Chondrocyte (in vitro differentiated cells): ENCODE data around the gene UQCRC1. TPM values are rescaled to one million over a fixed set of nuclear protein-coding genes. Genes with fewer than 3 reads are reported as not detected.

Experiments used
- DNase-seq: peaks from one replicate; pipeline ENCODE4 v3.0.0; 2021; ENCODE audit warnings: mixed read lengths, low spot score
- H3K27ac Mint-ChIP-seq: one replicate; pipeline ENCODE4 v1.8.0; 2021; ENCODE audit warnings: mild to moderate bottlenecking, moderate library complexity, mixed read lengths; ENCODE audit not compliant: unreplicated experiment
- H3K27me3 Mint-ChIP-seq: 2 replicates; pipeline ENCODE4 v1.8.0; 2021; ENCODE audit warnings: low read depth, mixed read lengths
- H3K36me3 Mint-ChIP-seq: 2 replicates; pipeline ENCODE4 v1.8.0; 2021; ENCODE audit warnings: low read depth, mixed read lengths
- H3K4me1 Mint-ChIP-seq: 2 replicates; pipeline ENCODE4 v1.8.0; 2021; ENCODE audit warnings: low read depth, mild to moderate bottlenecking, mixed read lengths
- H3K4me3 Mint-ChIP-seq: one replicate; pipeline ENCODE4 v1.8.0; 2021; ENCODE audit warnings: mild to moderate bottlenecking, moderate library complexity, mixed read lengths; ENCODE audit not compliant: unreplicated experiment
- H3K9me3 Mint-ChIP-seq: 2 replicates; pipeline ENCODE4 v1.8.0; 2021; ENCODE audit warnings: low read depth, mixed read lengths
- CTCF ChIP-seq: fragments of 200-600 bp; sonication (generic); IDR thresholded peaks from 2 replicates; pipeline ENCODE4 v1.5.0; 2021; ENCODE audit warnings: antibody characterized with exemption, mild to moderate bottlenecking, moderate library complexity
- total RNA-seq: library from RNA; stranded (reverse); gene quantifications from 3 replicates; pipeline ENCODE4 v1.2.1, GENCODE V29; 2021

UQCRC1 gene
- total RNA-seq, 1 donor from 2014 or later, result 258 TPM

DNA sequence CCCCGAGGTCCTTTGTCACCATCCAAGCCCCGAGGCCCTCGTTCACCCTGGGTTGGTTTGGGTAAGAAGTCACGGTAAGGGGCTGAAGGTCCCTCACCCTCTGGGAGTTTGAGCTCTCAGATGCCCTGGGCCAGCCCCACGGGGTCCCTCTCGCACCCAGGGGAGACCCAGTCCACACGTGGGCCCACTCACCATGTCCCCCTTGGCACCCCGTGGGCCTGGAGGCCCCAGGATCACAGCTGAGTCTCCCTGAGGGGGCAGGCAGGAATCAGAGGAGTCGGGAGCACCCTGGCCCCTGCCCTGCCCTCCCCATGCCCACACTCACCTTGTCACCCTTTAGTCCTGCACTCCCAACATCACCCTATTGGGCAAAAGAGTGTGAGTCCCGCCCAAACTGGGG lies 40.0 kb downstream of the UQCRC1 start:
- peaks cover 7% of the 10 kb centered on the region for H3K36me3 Mint-ChIP-seq
- no peak overlapping the region for H3K27ac Mint-ChIP-seq
- no peak overlapping the region for H3K4me3 Mint-ChIP-seq
- no peaks in the 10 kb centered on the region for H3K27me3 Mint-ChIP-seq
- H3K9me3 Mint-ChIP-seq, result no peaks in the 10 kb centered on the region
- DNase-seq, result no peak
- H3K4me1 Mint-ChIP-seq, result peaks cover 23% of the 10 kb centered on the region
- no peak for TF ChIP-seq CTCF

- H3K27ac Mint-ChIP-seq, result no peak overlapping the region
- H3K4me1 Mint-ChIP-seq, result peaks cover 32% of the 10 kb centered on the region
- DNase-seq, result no peak
- H3K36me3 Mint-ChIP-seq, result peaks cover 7% of the 10 kb centered on the region
- H3K4me3 Mint-ChIP-seq, result no peak overlapping the region
- H3K27me3 Mint-ChIP-seq, result no peaks in the 10 kb centered on the region
- TF ChIP-seq CTCF, result no peak
- no peaks in the 10 kb centered on the region for H3K9me3 Mint-ChIP-seq
Measured at GRCh38 chr3:48568476-48568875, 41.0 kb downstream of the UQCRC1 start.

DNA sequence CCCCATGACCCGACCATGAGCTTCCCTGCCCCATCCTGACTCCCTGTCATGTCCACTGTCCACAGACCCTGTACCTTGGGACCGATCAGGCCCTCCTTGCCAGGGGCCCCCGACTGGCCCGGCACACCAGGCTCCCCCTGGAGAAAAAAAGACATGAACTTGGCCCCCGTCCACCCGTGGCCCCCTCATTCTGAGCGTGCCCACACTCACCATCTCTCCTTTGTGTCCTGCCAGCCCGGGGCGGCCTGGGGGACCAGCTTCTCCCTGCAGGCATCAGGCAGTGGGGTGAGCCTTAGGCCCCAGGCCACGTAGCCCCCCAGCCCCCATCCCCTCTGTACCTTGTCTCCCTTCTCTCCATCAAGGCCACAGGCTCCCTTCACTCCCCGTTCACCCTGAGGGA lies 41.9 kb downstream of the UQCRC1 start:
- Mint-ChIP-seq H3K4me1 (peaks cover 42% of the 10 kb centered on the region), H3K4me3 (no peak overlapping the region), H3K27me3 (no peaks in the 10 kb centered on the region), H3K36me3 (peaks cover 7% of the 10 kb centered on the region), H3K27ac (no peak overlapping the region), H3K9me3 (no peaks in the 10 kb centered on the region)
- no peak for DNase-seq
- TF ChIP-seq CTCF, result no peak

GRCh38 chr3:48567090-48567489 lies 42.4 kb downstream of the UQCRC1 start:
- Mint-ChIP-seq H3K4me3 (no peak overlapping the region), H3K9me3 (no peaks in the 10 kb centered on the region), H3K27ac (peak overlapping the region; percentile 51), H3K4me1 (peaks cover 45% of the 10 kb centered on the region), H3K36me3 (peaks cover 7% of the 10 kb centered on the region), H3K27me3 (no peaks in the 10 kb centered on the region)
- no peak for TF ChIP-seq CTCF
- DNase-seq, result no peak

DNA sequence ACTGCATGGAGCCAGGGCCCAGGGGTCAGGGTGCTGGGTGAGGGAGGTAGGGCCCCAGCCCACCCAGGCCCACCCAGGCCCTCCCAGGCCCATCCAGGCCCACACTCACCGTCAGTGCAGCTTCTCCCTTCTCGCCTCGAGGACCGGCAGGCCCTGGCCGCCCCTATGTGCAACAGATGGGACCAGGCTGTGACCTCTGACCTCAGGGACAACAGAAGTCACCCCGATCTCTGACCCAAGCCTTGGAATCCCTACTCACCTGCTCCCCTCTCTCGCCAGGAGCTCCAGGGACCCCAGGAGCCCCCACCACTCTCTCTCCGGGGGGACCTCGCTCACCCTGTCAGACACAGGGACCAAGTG lies 43.1 kb downstream of the UQCRC1 start:
- no peak for DNase-seq
- Mint-ChIP-seq H3K4me3 (no peak overlapping the region), H3K4me1 (peaks cover 49% of the 10 kb centered on the region), H3K27me3 (no peaks in the 10 kb centered on the region), H3K36me3 (peaks cover 6% of the 10 kb centered on the region), H3K27ac (peak overlapping the region; percentile 57), H3K9me3 (no peaks in the 10 kb centered on the region)
- no peak for TF ChIP-seq CTCF
